SK-N-SH (cell line): Measurements from ENCODE around the gene GNG12. TPM values are rescaled to one million over a fixed set of nuclear protein-coding genes. Genes with fewer than 3 reads are reported as not detected.
A peak's percentile ranks its signal among the peaks of the same experiment; 100 is the strongest.

Source experiments
- CTCF ChIA-PET: fragments of 300-600, 350-600 bp; formaldehyde crosslinking; extraction: SDS; loops from one replicate; lab custom pipeline; 2021; lab: Yijun Ruan, JAX
- POLR2A ChIA-PET: fragments of 350-600 bp; sonication (Branson Sonifier 250); formaldehyde crosslinking; extraction: SDS; loops from one replicate; lab custom pipeline; 2020; ENCODE audit warnings: antibody characterized with exemption, inconsistent platforms; lab: Yijun Ruan, JAX
- DNase-seq: peaks from one replicate; pipeline ENCODE4 v3.0.0; 2012
- H2AFZ ChIP-seq: fragments of 200-600 bp; sonication (generic); 2 replicates; pipeline ENCODE4 v1.8.1; 2016; ENCODE audit warnings: antibody characterized with exemption, mild to moderate bottlenecking, low read depth
- H3F3A ChIP-seq: fragments of 200-600 bp; sonication (generic); replicated peaks from 2 replicates; pipeline ENCODE3; 2016; ENCODE audit warnings: antibody characterized with exemption, mild to moderate bottlenecking; ENCODE audit not compliant: insufficient read depth
- H3K27ac ChIP-seq, 2 experiments: fragments of 200-500 bp in 1 of 2; fragments of 200-600 bp in 1 of 2; sonication (Bioruptor generic) in 1 of 2; sonication (generic), shearing (Covaris generic) in 1 of 2; 2 replicates each; pipeline versions ENCODE4 v1.5.1 to v1.6.1; 2014 to 2016; ENCODE audit warnings: low read depth in 2 of 2, inconsistent platforms in 1 of 2, low read length in 1 of 2, mild to moderate bottlenecking in 1 of 2, mixed read lengths in 1 of 2
- H3K27me3 ChIP-seq: fragments of 200-600 bp; sonication (generic), shearing (Covaris generic); 2 replicates; pipeline ENCODE4 v1.6.1; 2016; ENCODE audit warnings: mixed run types; ENCODE audit not compliant: insufficient read depth
- H3K36me3 ChIP-seq, 2 experiments: fragments of 200-500 bp in 1 of 2; fragments of 200-600 bp in 1 of 2; sonication (Bioruptor generic) in 1 of 2; sonication (generic) in 1 of 2; replicated peaks in 1 of 2; 2 replicates each; pipeline versions ENCODE3 to v1.5.1; 2014 to 2016; ENCODE audit warnings: low read length in 1 of 2, mild to moderate bottlenecking in 1 of 2; ENCODE audit not compliant: insufficient read depth in 2 of 2, control insufficient read depth in 1 of 2
- H3K4me1 ChIP-seq, 2 experiments: fragments of 200-500 bp in 1 of 2; fragments of 200-600 bp in 1 of 2; sonication (Bioruptor generic) in 1 of 2; sonication (generic), shearing (Covaris generic) in 1 of 2; 2 replicates each; pipeline versions ENCODE4 v1.5.1 to v1.6.1; 2014 to 2016; ENCODE audit warnings: low read depth in 1 of 2, low read length in 1 of 2, mixed run types in 1 of 2; ENCODE audit not compliant: insufficient read depth in 2 of 2, control insufficient read depth in 1 of 2
- H3K4me2 ChIP-seq: fragments of 200-600 bp; sonication (generic), shearing (Covaris generic); 2 replicates; pipeline ENCODE4 v1.6.1; 2017; ENCODE audit warnings: mixed run types
- H3K4me3 ChIP-seq, 2 experiments: fragments of 200-500 bp in 1 of 2; fragments of 200-600 bp in 1 of 2; sonication (Bioruptor generic) in 1 of 2; sonication (generic), shearing (Covaris generic) in 1 of 2; 2 replicates each; pipeline versions ENCODE4 v1.5.1 to v1.8.1; 2014 to 2016; ENCODE audit warnings: low read depth in 2 of 2, inconsistent platforms in 1 of 2, low read length in 1 of 2, mild to moderate bottlenecking in 1 of 2, mixed read lengths in 1 of 2, moderate library complexity in 1 of 2
- H3K79me2 ChIP-seq: fragments of 200-600 bp; sonication (generic); 2 replicates; pipeline ENCODE4 v1.8.1; 2017; ENCODE audit warnings: mild to moderate bottlenecking; ENCODE audit not compliant: insufficient read depth
- H3K9ac ChIP-seq: fragments of 200-600 bp; sonication (generic); 2 replicates; pipeline ENCODE4 v1.6.1; 2017; ENCODE audit warnings: mixed run types
- H3K9me2 ChIP-seq: fragments of 200-600 bp; sonication (generic); 2 replicates; pipeline ENCODE4 v1.6.1; 2017; ENCODE audit warnings: mixed run types
- H3K9me3 ChIP-seq: fragments of 200-600 bp; sonication (generic); 2 replicates; pipeline ENCODE4 v1.6.1; 2017; ENCODE audit warnings: mixed run types, mild to moderate bottlenecking, moderate library complexity
- H4K20me1 ChIP-seq: fragments of 200-600 bp; sonication (generic); 2 replicates; pipeline ENCODE4 v1.6.1; 2017; ENCODE audit warnings: mild to moderate bottlenecking, mixed run types; ENCODE audit not compliant: insufficient read depth
- CHD2 ChIP-seq: fragments of 150-350 bp; IDR thresholded peaks from 2 replicates; pipeline ENCODE4 v1.6.1; 2018; ENCODE audit warnings: low read length; ENCODE audit not compliant: partially characterized antibody
- ELF1 ChIP-seq: IDR thresholded peaks from 2 replicates; pipeline ENCODE4 v1.4.0; 2012
- EP300 ChIP-seq, 2 experiments: IDR thresholded peaks; 2 replicates each; pipeline versions ENCODE4 v1.4.0 to v1.6.1; 2012; ENCODE audit warnings: borderline replicate concordance in 1 of 2, low read depth in 1 of 2, low read length in 1 of 2
- EZH2phosphoT487 ChIP-seq: fragments of 200-600 bp; sonication (generic); IDR thresholded peaks from 2 replicates; pipeline ENCODE4 v1.6.1; 2017; ENCODE audit warnings: low read depth, mixed run types, mild to moderate bottlenecking, antibody characterized with exemption, moderate library complexity, borderline replicate concordance
- FOXM1 ChIP-seq: IDR thresholded peaks from 2 replicates; pipeline ENCODE4 v1.4.0; 2012; ENCODE audit warnings: low read depth, mild to moderate bottlenecking
- GABPA ChIP-seq: IDR thresholded peaks from 2 replicates; pipeline ENCODE4 v1.4.0; 2012; ENCODE audit warnings: low read depth, mild to moderate bottlenecking
- GATA2 ChIP-seq: sonication (generic); formaldehyde crosslinking; IDR thresholded peaks from 2 replicates; pipeline ENCODE4 v1.5.0; 2020; ENCODE audit warnings: mild to moderate bottlenecking, missing genetic modification reagents
- JUND ChIP-seq: IDR thresholded peaks from 2 replicates; pipeline ENCODE4 v1.4.0; 2012
- MEF2A ChIP-seq: IDR thresholded peaks from 2 replicates; pipeline ENCODE4 v1.4.0; 2012; ENCODE audit warnings: low read depth, borderline replicate concordance
- MXI1 ChIP-seq: IDR thresholded peaks from 2 replicates; pipeline ENCODE4 v1.6.1; 2012; ENCODE audit warnings: mild to moderate bottlenecking, low read depth, low read length, improper control_type of control experiment
- NFIC ChIP-seq: IDR thresholded peaks from 2 replicates; pipeline ENCODE4 v1.4.0; 2012; ENCODE audit warnings: borderline replicate concordance
- POLR2AphosphoS5 ChIP-seq: IDR thresholded peaks from 2 replicates; pipeline ENCODE4 v1.6.1; 2012; ENCODE audit warnings: low read depth, low read length
- RAD21 ChIP-seq: IDR thresholded peaks from 2 replicates; pipeline ENCODE4 v1.6.1; 2012; ENCODE audit warnings: mild to moderate bottlenecking, low read length
- RCOR1 ChIP-seq: fragments of 150-350 bp; IDR thresholded peaks from 2 replicates; pipeline ENCODE4 v1.6.1; 2017; ENCODE audit warnings: antibody characterized with exemption, low read length
- RXRA ChIP-seq: IDR thresholded peaks from 2 replicates; pipeline ENCODE4 v1.4.0; 2012; ENCODE audit warnings: low read depth, mild to moderate bottlenecking, borderline replicate concordance
- SMC3 ChIP-seq: IDR thresholded peaks from 2 replicates; pipeline ENCODE4 v1.6.1; 2012; ENCODE audit warnings: low read depth, low read length, improper control_type of control experiment
- TAF1 ChIP-seq: IDR thresholded peaks from 2 replicates; pipeline ENCODE4 v1.6.1; 2012; ENCODE audit warnings: low read depth, mild to moderate bottlenecking, low read length, moderate library complexity, borderline replicate concordance
- TCF12 ChIP-seq: IDR thresholded peaks from 2 replicates; pipeline ENCODE4 v1.4.0; 2012
- TEAD4 ChIP-seq: IDR thresholded peaks from 2 replicates; pipeline ENCODE4 v1.4.0; 2012; ENCODE audit warnings: mild to moderate bottlenecking, borderline replicate concordance; ENCODE audit not compliant: insufficient read depth
- YY1 ChIP-seq: IDR thresholded peaks from 2 replicates; pipeline ENCODE4 v1.4.0; 2012; ENCODE audit warnings: low read depth, mild to moderate bottlenecking
- WGBS: methylation state at CpG from one replicate; pipeline ENCODE4 v1.1.6; 2017; ENCODE audit warnings: low lambda C conversion rate; 5-methylcytosine and 5-hydroxymethylcytosine counted together
- polyA plus RNA-seq, 3 experiments: library from polyadenylated mRNA; depleted of rRNA; stranded (reverse); fragments of >200 nt; gene quantifications; 2 replicates each; pipeline ENCODE4 v1.2.3, GENCODE V29; 2012
- TF ChIP-seq, protein P1 (sequence below): IDR thresholded peaks from 2 replicates; pipeline ENCODE4 v1.4.0; 2012; ENCODE audit warnings: low read depth
- TF ChIP-seq, protein P2 (sequence below): fragments of 150-350 bp; IDR thresholded peaks from 2 replicates; pipeline ENCODE4 v1.6.1; 2016; ENCODE audit warnings: mild to moderate bottlenecking, low read depth, low read length
- TF ChIP-seq, protein P3 (sequence below): IDR thresholded peaks from 2 replicates; pipeline ENCODE4 v1.4.0; 2012; ENCODE audit warnings: low read depth, borderline replicate concordance
- TF ChIP-seq, protein P4 (sequence below): fragments of 200-600 bp; sonication (generic); IDR thresholded peaks from 2 replicates; pipeline ENCODE4 v1.6.1; 2017; ENCODE audit warnings: antibody characterized with exemption, mild to moderate bottlenecking, moderate library complexity
- TF ChIP-seq, protein P5 (sequence below): IDR thresholded peaks from 2 replicates; pipeline ENCODE4 v1.4.0; 2012; ENCODE audit warnings: low read depth, borderline replicate concordance
- TF ChIP-seq, protein P6 (sequence below): fragments of 150-350 bp; IDR thresholded peaks from 2 replicates; pipeline ENCODE4 v1.6.1; 2017; ENCODE audit warnings: antibody characterized with exemption, low read length, low read depth, borderline replicate concordance

The GNG12 gene
- polyA plus RNA-seq, 1 of the 3 experiments (the other 2 are of a cell fraction): 41.2 TPM

DNA sequence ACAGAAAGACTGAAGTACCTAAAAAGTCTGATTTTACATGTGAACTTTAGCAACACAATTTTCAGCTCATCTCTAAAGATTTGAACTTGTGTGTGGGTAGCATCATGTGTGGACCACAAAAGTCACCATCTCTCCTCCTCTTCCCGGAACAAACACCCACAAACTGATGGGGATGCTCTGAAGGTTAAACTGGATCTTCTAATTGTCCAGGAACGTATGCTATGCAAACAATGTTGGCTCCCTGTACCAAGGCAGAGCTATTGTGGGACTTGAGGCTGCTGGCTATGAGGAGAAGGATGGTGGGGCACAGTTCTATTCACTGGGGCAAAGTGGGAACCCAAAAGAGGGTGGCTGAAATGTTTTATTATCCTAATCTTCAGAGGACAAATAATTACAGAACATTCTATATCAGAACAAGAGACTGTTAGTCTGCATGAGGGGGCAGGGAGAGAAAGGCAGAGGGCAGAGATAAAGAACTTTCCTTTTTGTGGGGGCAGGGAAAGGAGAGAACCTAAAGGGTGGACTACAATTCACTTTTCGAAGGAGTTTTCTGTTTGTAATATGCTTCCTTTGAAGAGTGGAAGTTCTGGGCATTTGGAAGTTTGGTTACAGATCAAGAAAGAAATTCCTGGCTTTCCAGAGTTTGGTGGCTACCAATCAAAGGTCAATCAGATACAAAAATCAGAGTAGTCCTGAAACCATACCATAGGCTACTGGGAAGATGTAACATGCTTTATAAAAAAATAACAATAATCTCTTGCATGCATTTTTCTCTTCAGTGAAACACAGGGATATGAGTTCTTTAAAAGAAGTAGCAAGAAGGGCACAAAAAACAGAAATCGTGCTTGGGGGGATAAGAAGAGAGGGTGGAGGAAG lies 85.4 kb downstream of the GNG12 start:
- Histone ChIP-seq H2AFZ (no peak overlapping the region), H3K9me2 (no peaks in the 10 kb centered on the region), H3K4me2 (peak overlapping the region; percentile 56), H3K79me2 (peaks cover 94% of the 10 kb centered on the region), H3K9me3 (no peaks in the 10 kb centered on the region), H3F3A (peaks cover 32% of the 10 kb centered on the region), H3K4me3 (no peak overlapping the region), H3K36me3 (peaks cover 2 to 5% of the 10 kb centered on the region in 2 experiments), H3K9ac (no peak overlapping the region), H4K20me1 (no peaks in the 10 kb centered on the region), H3K27me3 (no peaks in the 10 kb centered on the region), H3K4me1 (peaks cover 10 to 60% of the 10 kb centered on the region in 2 experiments), H3K27ac (peak overlapping the region; percentile 74 to 75; a peak in 2 of 4 replicates)
- CTCF ChIA-PET: interaction anchor here (1.8 to 1.9 kb wide), 2 partner anchors 13 to 187 kb away, joined by 8 to 12 read pairs; no protein-coding TSS in a partner anchor
- POLR2A ChIA-PET: no interaction called here
- no peak for DNase-seq
- 64% methylated on average over 4 of the region's 4 CpGs for WGBS
- no peak for TF ChIP-seq POLR2AphosphoS5
- no peak for TF ChIP-seq TAF1
- no peak for TF ChIP-seq MXI1
- TF ChIP-seq, protein P1, sequence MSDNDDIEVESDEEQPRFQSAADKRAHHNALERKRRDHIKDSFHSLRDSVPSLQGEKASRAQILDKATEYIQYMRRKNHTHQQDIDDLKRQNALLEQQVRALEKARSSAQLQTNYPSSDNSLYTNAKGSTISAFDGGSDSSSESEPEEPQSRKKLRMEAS: no peak
- no peak for TF ChIP-seq RCOR1
- peak; percentile 46; the same call in 1 of the 2 replicates for TF ChIP-seq NFIC
- TF ChIP-seq FOXM1: no peak
- TF ChIP-seq RAD21: no peak
- TF ChIP-seq MEF2A: no peak
- 0 out of 2 replicates have a peak, but pooled peaks have one; percentile 11 for TF ChIP-seq TCF12
- 0 out of 2 replicates have a peak, but pooled peaks have one; percentile 4 for TF ChIP-seq JUND
- TF ChIP-seq EZH2phosphoT487: no peak
- TF ChIP-seq, protein P2, sequence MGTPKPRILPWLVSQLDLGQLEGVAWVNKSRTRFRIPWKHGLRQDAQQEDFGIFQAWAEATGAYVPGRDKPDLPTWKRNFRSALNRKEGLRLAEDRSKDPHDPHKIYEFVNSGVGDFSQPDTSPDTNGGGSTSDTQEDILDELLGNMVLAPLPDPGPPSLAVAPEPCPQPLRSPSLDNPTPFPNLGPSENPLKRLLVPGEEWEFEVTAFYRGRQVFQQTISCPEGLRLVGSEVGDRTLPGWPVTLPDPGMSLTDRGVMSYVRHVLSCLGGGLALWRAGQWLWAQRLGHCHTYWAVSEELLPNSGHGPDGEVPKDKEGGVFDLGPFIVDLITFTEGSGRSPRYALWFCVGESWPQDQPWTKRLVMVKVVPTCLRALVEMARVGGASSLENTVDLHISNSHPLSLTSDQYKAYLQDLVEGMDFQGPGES: no peak
- TF ChIP-seq, protein P3, sequence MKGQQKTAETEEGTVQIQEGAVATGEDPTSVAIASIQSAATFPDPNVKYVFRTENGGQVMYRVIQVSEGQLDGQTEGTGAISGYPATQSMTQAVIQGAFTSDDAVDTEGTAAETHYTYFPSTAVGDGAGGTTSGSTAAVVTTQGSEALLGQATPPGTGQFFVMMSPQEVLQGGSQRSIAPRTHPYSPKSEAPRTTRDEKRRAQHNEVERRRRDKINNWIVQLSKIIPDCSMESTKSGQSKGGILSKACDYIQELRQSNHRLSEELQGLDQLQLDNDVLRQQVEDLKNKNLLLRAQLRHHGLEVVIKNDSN: no peak
- TF ChIP-seq, protein P4, sequence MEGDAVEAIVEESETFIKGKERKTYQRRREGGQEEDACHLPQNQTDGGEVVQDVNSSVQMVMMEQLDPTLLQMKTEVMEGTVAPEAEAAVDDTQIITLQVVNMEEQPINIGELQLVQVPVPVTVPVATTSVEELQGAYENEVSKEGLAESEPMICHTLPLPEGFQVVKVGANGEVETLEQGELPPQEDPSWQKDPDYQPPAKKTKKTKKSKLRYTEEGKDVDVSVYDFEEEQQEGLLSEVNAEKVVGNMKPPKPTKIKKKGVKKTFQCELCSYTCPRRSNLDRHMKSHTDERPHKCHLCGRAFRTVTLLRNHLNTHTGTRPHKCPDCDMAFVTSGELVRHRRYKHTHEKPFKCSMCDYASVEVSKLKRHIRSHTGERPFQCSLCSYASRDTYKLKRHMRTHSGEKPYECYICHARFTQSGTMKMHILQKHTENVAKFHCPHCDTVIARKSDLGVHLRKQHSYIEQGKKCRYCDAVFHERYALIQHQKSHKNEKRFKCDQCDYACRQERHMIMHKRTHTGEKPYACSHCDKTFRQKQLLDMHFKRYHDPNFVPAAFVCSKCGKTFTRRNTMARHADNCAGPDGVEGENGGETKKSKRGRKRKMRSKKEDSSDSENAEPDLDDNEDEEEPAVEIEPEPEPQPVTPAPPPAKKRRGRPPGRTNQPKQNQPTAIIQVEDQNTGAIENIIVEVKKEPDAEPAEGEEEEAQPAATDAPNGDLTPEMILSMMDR: no peak
- TF ChIP-seq, protein P5, sequence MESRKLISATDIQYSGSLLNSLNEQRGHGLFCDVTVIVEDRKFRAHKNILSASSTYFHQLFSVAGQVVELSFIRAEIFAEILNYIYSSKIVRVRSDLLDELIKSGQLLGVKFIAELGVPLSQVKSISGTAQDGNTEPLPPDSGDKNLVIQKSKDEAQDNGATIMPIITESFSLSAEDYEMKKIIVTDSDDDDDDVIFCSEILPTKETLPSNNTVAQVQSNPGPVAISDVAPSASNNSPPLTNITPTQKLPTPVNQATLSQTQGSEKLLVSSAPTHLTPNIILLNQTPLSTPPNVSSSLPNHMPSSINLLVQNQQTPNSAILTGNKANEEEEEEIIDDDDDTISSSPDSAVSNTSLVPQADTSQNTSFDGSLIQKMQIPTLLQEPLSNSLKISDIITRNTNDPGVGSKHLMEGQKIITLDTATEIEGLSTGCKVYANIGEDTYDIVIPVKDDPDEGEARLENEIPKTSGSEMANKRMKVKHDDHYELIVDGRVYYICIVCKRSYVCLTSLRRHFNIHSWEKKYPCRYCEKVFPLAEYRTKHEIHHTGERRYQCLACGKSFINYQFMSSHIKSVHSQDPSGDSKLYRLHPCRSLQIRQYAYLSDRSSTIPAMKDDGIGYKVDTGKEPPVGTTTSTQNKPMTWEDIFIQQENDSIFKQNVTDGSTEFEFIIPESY: no peak
- 0 out of 2 replicates have a peak, but pooled peaks have one; percentile 19 for TF ChIP-seq TEAD4
- TF ChIP-seq YY1: no peak
- no peak for TF ChIP-seq CHD2
- no peak for TF ChIP-seq GABPA
- TF ChIP-seq RXRA: no peak
- TF ChIP-seq, protein P6, sequence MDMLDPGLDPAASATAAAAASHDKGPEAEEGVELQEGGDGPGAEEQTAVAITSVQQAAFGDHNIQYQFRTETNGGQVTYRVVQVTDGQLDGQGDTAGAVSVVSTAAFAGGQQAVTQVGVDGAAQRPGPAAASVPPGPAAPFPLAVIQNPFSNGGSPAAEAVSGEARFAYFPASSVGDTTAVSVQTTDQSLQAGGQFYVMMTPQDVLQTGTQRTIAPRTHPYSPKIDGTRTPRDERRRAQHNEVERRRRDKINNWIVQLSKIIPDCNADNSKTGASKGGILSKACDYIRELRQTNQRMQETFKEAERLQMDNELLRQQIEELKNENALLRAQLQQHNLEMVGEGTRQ: no peak
- no peak for TF ChIP-seq GATA2
- TF ChIP-seq EP300 (IDR thresholded peaks at IDR 0.05; ENCODE audit: borderline replicate concordance in 1 of 2, low read depth in 1 of 2, low read length in 1 of 2): 0 out of 4 replicates have a peak, but pooled peaks of 1 of the 2 experiments have one; percentile 10
- no peak for TF ChIP-seq ELF1
- TF ChIP-seq SMC3: no peak
